SU-DHL-6 (cell line): ENCODE data around the gene CEP126.

Experiments
- CTCF ChIP-seq: fragments of 200-600 bp; sonication (generic); IDR thresholded peaks from one replicate; pipeline ENCODE4 v1.5.1; 2017; ENCODE audit warnings: antibody characterized with exemption, mild to moderate bottlenecking, low read length, moderate library complexity; ENCODE audit not compliant: insufficient read depth, poor library complexity, severe bottlenecking
- EZH2phosphoT487 ChIP-seq: fragments of 200-600 bp; sonication (generic), shearing (Covaris generic); conservative IDR thresholded peaks from 2 replicates; pipeline ENCODE4 v1.6.1; 2018; ENCODE audit warnings: mild to moderate bottlenecking, antibody characterized with exemption, low read length, moderate library complexity, mixed read lengths

DNA sequence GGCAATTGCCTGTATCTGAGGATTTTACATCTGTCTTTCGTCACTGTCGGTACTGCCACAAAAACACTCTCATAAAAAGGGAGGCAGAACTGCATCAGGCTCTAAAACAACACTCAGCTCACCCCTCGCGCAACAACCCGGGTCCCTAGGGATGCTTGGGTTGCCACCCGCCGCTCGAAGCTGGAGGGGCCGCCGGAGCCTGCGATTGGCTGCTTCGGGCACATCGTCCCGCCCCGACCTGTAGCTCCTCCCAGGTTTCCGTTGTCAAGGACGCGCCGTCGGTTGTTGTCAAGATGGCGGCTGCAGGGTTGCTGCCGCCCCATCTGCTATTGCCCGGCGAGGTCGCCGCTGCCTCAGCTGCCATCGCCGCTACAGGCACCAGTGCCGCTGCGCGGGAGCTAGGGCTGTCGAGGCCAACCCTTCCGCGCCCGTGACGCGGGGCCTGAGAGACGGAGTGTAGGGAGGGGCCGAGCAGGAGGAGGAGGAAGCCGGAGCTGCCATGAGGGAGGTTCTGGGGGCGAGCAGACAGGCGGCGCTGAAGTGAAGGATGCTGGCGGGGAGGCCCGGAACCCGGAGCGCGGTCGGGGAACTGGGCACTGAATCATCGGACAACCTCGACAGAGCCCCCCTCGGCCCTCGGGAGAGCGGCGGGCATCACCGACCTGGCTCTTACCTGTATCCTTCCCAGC, at the start of gene CEP126:
- TF ChIP-seq CTCF, result no peak
- no peak for TF ChIP-seq EZH2phosphoT487
